Coronary artery (tissue), 2 donors: Measurements from ENCODE around the gene FEZF1.
"Not testable (repeated sequence)": the region's sequence is repeated elsewhere in the genome, so short reads cannot be mapped to it uniquely, and the experiment has no call there.

ENCODE experiments used
- DNase-seq: peaks from one replicate; pipeline ENCODE4 v3.0.0-alpha.2; 2017; ENCODE audit warnings: low spot score
- H3K27ac ChIP-seq, 2 donors: fragments of 200-600 bp; sonication (generic); one replicate each; pipeline ENCODE4 v1.5.1; 2016 to 2019
- H3K4me3 ChIP-seq: fragments of 200-600 bp; sonication (generic); 2 replicates; pipeline ENCODE4 v1.5.1; 2016; ENCODE audit warnings: mild to moderate bottlenecking, moderate library complexity
- CTCF ChIP-seq: fragments of 200-600 bp; sonication (generic); IDR thresholded peaks from one replicate; pipeline ENCODE4 v1.5.1; 2019; ENCODE audit warnings: antibody characterized with exemption

Gene FEZF1

GRCh38 chr7:122291189-122291588 is 13.4 kb downstream of the FEZF1 start:
- Histone ChIP-seq H3K4me3 (no peak overlapping the region), H3K27ac (no peak overlapping the region)
- DNase-seq = no peak
- TF ChIP-seq CTCF = no peak

GRCh38 chr7:122290476-122290875 is 14.1 kb downstream of the FEZF1 start:
- no peak for TF ChIP-seq CTCF
- H3K27ac ChIP-seq = no peak overlapping the region
- no peak overlapping the region for H3K4me3 ChIP-seq
- no peak for DNase-seq

- no peak for DNase-seq
- H3K27ac ChIP-seq = no peak overlapping the region
- TF ChIP-seq CTCF = no peak
- H3K4me3 ChIP-seq = no peak overlapping the region
These were observed 15.1 kb downstream of the FEZF1 start for GRCh38 chr7:122289426-122289825.

- not testable (repeated sequence) for DNase-seq, H3K27ac ChIP-seq, H3K4me3 ChIP-seq
These were observed 19.9 kb downstream of the FEZF1 start for GRCh38 chr7:122284608-122285007.

- DNase-seq = no peak
- TF ChIP-seq CTCF = no peak
- H3K27ac ChIP-seq = no peak overlapping the region
- no peak overlapping the region for H3K4me3 ChIP-seq
These were observed 31.4 kb downstream of the FEZF1 start for GRCh38 chr7:122273117-122273516.

- no peak for TF ChIP-seq CTCF
- no peak overlapping the region for H3K27ac ChIP-seq
- DNase-seq = no peak
- H3K4me3 ChIP-seq = no peak overlapping the region
These were observed 35.3 kb downstream of the FEZF1 start for GRCh38 chr7:122269241-122269640.

- DNase-seq = no peak
- Histone ChIP-seq H3K4me3 (no peak overlapping the region), H3K27ac (no peak overlapping the region)
- no peak for TF ChIP-seq CTCF
These were observed 36.4 kb downstream of the FEZF1 start for GRCh38 chr7:122268101-122268500.

GRCh38 chr7:122262246-122262645 is 42.3 kb downstream of the FEZF1 start:
- Histone ChIP-seq H3K4me3 (no peak overlapping the region), H3K27ac (no peak overlapping the region)
- DNase-seq = no peak
- TF ChIP-seq CTCF = no peak
